Thyroid gland (tissue), 4 donors: ENCODE measurements around the gene MIER2. TPM values are rescaled to one million over a fixed set of nuclear protein-coding genes. Genes with fewer than 3 reads are reported as not detected.

Experiments
- DNase-seq, 2 donors: peaks; one replicate each; pipeline ENCODE4 v3.0.0-alpha.2; 2019
- H3K27ac ChIP-seq, 3 donors: fragments of 200-600 bp; sonication (generic); 1 replicate in 2 of 3; 2 replicates in 1 of 3; pipeline ENCODE4 v1.5.1; 2016 to 2019; ENCODE audit warnings: mild to moderate bottlenecking in 1 of 3, moderate library complexity in 1 of 3
- H3K27me3 ChIP-seq: fragments of 200-600 bp; sonication (generic); one replicate; pipeline ENCODE4 v1.5.1; 2019
- H3K36me3 ChIP-seq, 2 donors: fragments of 200-600 bp; sonication (generic); one replicate each; pipeline ENCODE4 v1.5.1; 2016 to 2019
- H3K4me1 ChIP-seq, 2 donors: fragments of 200-600 bp; sonication (generic); one replicate each; pipeline ENCODE4 v1.5.1; 2017 to 2019
- H3K4me3 ChIP-seq, 3 donors: fragments of 200-600 bp; sonication (generic); replicated peaks in 1 of 3; 1 replicate in 2 of 3; 2 replicates in 1 of 3; pipeline ENCODE4 v1.5.1; 2016; ENCODE audit warnings: mild to moderate bottlenecking in 1 of 3
- H3K9me3 ChIP-seq: fragments of 200-600 bp; sonication (generic); one replicate; pipeline ENCODE4 v1.5.1; 2017
- CTCF ChIP-seq, 6 experiments: fragments of 200-600 bp in 3 of 6; fragments of 450-650 bp in 3 of 6; sonication (generic) in 3 of 6; IDR thresholded peaks; one replicate each; pipeline ENCODE4 v1.5.1; 2016 to 2019; ENCODE audit warnings: antibody characterized with exemption in 6 of 6, mild to moderate bottlenecking in 2 of 6, inconsistent platforms in 1 of 6, moderate library complexity in 1 of 6
- POLR2A ChIP-seq, 2 donors: fragments of 450-650 bp; IDR thresholded peaks; one replicate each; pipeline ENCODE4 v1.6.1; 2017; ENCODE audit warnings: antibody characterized with exemption in 2 of 2, mild to moderate bottlenecking in 2 of 2, moderate library complexity in 1 of 2
- WGBS, 2 donors: methylation state at CpG; one replicate each; pipeline ENCODE4 v1.1.5; 2017; 5-methylcytosine and 5-hydroxymethylcytosine counted together
- intact Hi-C: fragments of 100-400 bp; cut with DNase I; formaldehyde crosslinking; loops from one replicate; pipeline ENCODE4 v1.15.1; 2023
- total RNA-seq, 4 donors: library from RNA; depleted of rRNA; stranded (reverse); fragments of >200 nt; gene quantifications; one replicate each; pipeline ENCODE4 v1.2.3, GENCODE V29; 2016

MIER2 gene
- total RNA-seq, 4 donors from 2014 or later: 9.0 to 20.1 (median 11.2) TPM

GRCh38 chr19:342801-343421 is 1.7 kb downstream of the MIER2 start:
- H3K36me3 ChIP-seq: no peaks in the 10 kb centered on the region
- H3K27me3 ChIP-seq: no peaks in the 10 kb centered on the region
- intact Hi-C loops: no loop called here
- peaks cover 26% of the 10 kb centered on the region in 2 donors for H3K4me1 ChIP-seq
- peak overlapping the region in 1 of 3 donors; percentile 79 for H3K4me3 ChIP-seq
- H3K9me3 ChIP-seq: no peaks in the 10 kb centered on the region
- peak; percentile 12 to 38 for DNase-seq
- H3K27ac ChIP-seq: peak overlapping the region in 1 of 3 donors; percentile 41
- 59 to 66% methylated on average over 10 to 14 of the region's 14 CpGs for WGBS, 2 donors
- no peak for TF ChIP-seq POLR2A (IDR thresholded peaks at IDR 0.05)
- no peak for TF ChIP-seq CTCF (IDR thresholded peaks at IDR 0.05)

DNA sequence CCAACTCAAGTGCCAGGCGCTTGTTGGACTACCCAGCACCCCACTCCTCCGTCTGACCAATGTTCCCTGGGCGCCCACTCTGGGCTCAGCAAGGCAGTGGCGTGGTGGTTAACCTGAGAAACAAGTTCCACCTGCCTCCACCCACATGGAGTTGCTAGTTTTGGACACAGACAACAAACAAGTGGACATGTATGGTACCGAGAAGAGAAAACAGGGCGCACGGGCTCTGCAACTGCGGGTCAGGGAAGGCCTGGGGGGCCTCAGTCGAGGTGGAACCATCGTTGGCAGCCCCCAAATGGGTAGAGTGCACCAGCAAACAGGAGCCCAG is 2.5 kb downstream of the MIER2 start:
- Histone ChIP-seq H3K4me1 (peaks cover 26% of the 10 kb centered on the region in 2 donors), H3K9me3 (no peaks in the 10 kb centered on the region), H3K36me3 (no peaks in the 10 kb centered on the region), H3K27me3 (no peaks in the 10 kb centered on the region), H3K27ac (peak overlapping the region in 2 of 3 donors; percentile 26 to 42), H3K4me3 (no peak overlapping the region)
- intact Hi-C loops: no loop called here
- TF ChIP-seq CTCF (IDR thresholded peaks at IDR 0.05) (no peak), POLR2A (IDR thresholded peaks at IDR 0.05) (no peak)
- DNase-seq: peak in 1 of 2 donors; percentile 30
- WGBS, 2 donors: 85 to 94% methylated on average over 10 of the region's 10 CpGs

- no peaks in the 10 kb centered on the region for H3K27me3 ChIP-seq
- 78 to 82% methylated on average over 12 of the region's 12 CpGs for WGBS, 2 donors
- H3K36me3 ChIP-seq: no peaks in the 10 kb centered on the region
- TF ChIP-seq CTCF (IDR thresholded peaks at IDR 0.05): no peak
- TF ChIP-seq POLR2A (IDR thresholded peaks at IDR 0.05): no peak
- no peak for DNase-seq
- peak overlapping the region in 1 of 3 donors; percentile 26 for H3K27ac ChIP-seq
- intact Hi-C loops: no loop called here
- H3K4me3 ChIP-seq: no peak overlapping the region
- peaks cover 26% of the 10 kb centered on the region in 2 donors for H3K4me1 ChIP-seq
- H3K9me3 ChIP-seq: no peaks in the 10 kb centered on the region
Observed at GRCh38 chr19:341386-342127, 3.0 kb downstream of the MIER2 start.

DNA sequence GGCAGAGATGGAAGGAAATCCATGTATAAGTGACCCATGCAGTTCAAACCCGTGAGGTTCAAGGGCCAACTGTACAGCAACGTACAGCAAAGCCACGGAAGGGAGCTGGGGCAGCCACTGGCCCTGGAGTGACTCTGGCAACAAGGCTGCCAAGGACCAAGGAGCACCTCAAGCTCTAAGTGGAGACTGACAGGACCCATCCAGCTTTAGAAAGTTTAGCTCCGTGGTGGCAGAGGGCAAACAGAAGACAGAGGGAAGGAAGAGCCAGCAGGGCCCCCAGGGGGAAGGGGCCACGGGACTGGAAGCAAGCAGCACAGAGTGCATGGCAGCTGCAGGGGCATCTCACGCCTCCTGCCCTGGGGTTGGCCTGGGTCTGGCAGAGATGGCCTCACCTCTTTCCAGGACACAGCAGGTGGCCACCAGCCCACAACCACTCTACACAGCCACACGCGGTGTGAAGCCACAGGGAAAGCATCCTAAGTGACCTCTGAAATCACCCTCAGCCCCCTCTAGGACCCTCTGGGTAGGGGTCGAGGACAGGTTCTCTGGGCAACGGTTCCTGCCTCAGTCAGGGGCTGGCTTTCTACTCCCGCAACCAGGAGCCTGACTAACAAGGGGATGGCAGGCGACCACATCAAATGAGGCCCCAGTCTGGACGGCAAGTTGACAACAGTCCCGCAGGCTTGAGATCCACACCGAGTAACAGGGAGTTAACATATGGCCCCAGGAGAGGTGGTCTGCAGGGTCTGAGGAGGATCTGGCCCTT is 3.8 kb downstream of the MIER2 start:
- intact Hi-C loops: no loop called here
- 80 to 84% methylated on average over 13 to 14 of the region's 15 CpGs for WGBS, 2 donors
- TF ChIP-seq CTCF (IDR thresholded peaks at IDR 0.05) (no peak), POLR2A (IDR thresholded peaks at IDR 0.05) (no peak)
- H3K27ac ChIP-seq: no peak overlapping the region
- H3K36me3 ChIP-seq: no peaks in the 10 kb centered on the region
- H3K27me3 ChIP-seq: no peaks in the 10 kb centered on the region
- no peaks in the 10 kb centered on the region for H3K9me3 ChIP-seq
- DNase-seq: no peak
- H3K4me3 ChIP-seq: no peak overlapping the region
- H3K4me1 ChIP-seq: peaks cover 26% of the 10 kb centered on the region in 2 donors
